Trophoblast cell (in vitro differentiated cells and primary cell): ENCODE data around the gene PROZ.

Experiments
- DNase-seq, 2 donors: peaks; one replicate each; pipeline ENCODE4 v3.0.0-alpha.2; 2016
- H2AFZ ChIP-seq: 2 replicates; pipeline ENCODE4 v1.6.1; 2013; ENCODE audit warnings: low read length, moderate library complexity, mild to moderate bottlenecking; ENCODE audit not compliant: insufficient read depth, poor library complexity
- H2AK5ac ChIP-seq: 2 replicates; pipeline ENCODE4 v1.6.1; 2013; ENCODE audit warnings: mild to moderate bottlenecking, low read length
- H2BK120ac ChIP-seq: 2 replicates; pipeline ENCODE4 v1.6.1; 2013; ENCODE audit warnings: low read length, mild to moderate bottlenecking, moderate library complexity; ENCODE audit not compliant: insufficient read depth, poor library complexity
- H2BK12ac ChIP-seq: 2 replicates; pipeline ENCODE4 v1.6.1; 2013; ENCODE audit warnings: mild to moderate bottlenecking, low read length, moderate library complexity
- H2BK5ac ChIP-seq: 2 replicates; pipeline ENCODE4 v1.6.1; 2013; ENCODE audit warnings: low read length, low read depth, moderate library complexity, mild to moderate bottlenecking; ENCODE audit not compliant: poor library complexity
- H3K14ac ChIP-seq: 2 replicates; pipeline ENCODE4 v1.6.1; 2013; ENCODE audit warnings: mild to moderate bottlenecking, low read length
- H3K18ac ChIP-seq: 2 replicates; pipeline ENCODE4 v1.6.1; 2013; ENCODE audit warnings: mild to moderate bottlenecking, low read length
- H3K23ac ChIP-seq: 2 replicates; pipeline ENCODE4 v1.6.1; 2013; ENCODE audit warnings: low read length
- H3K27ac ChIP-seq: 2 replicates; pipeline ENCODE4 v1.5.1; 2013; ENCODE audit warnings: low read depth, mild to moderate bottlenecking, inconsistent platforms, low read length, moderate library complexity
- H3K27me3 ChIP-seq: 2 replicates; pipeline ENCODE4 v1.6.1; 2013; ENCODE audit warnings: inconsistent platforms, mild to moderate bottlenecking, low read length, moderate library complexity; ENCODE audit not compliant: insufficient read depth
- H3K36me3 ChIP-seq, 2 experiments: 1 replicate in 1 of 2; 2 replicates in 1 of 2; pipeline ENCODE4 v1.6.1; 2013; ENCODE audit warnings: low read length in 2 of 2, mild to moderate bottlenecking in 2 of 2, moderate library complexity in 1 of 2; ENCODE audit not compliant: insufficient read depth in 2 of 2, control insufficient read depth in 1 of 2
- H3K4ac ChIP-seq: 2 replicates; pipeline ENCODE4 v1.6.1; 2013; ENCODE audit warnings: low read depth, mild to moderate bottlenecking, low read length, moderate library complexity
- H3K4me1 ChIP-seq, 2 experiments: 1 replicate in 1 of 2; 2 replicates in 1 of 2; pipeline ENCODE4 v1.6.1; 2013; ENCODE audit warnings: low read length in 2 of 2, mild to moderate bottlenecking in 2 of 2, moderate library complexity in 1 of 2; ENCODE audit not compliant: insufficient read depth in 2 of 2, control insufficient read depth in 1 of 2
- H3K4me2 ChIP-seq: 2 replicates; pipeline ENCODE4 v1.6.1; 2013; ENCODE audit warnings: inconsistent platforms, mild to moderate bottlenecking, low read length, moderate library complexity
- H3K4me3 ChIP-seq: 2 replicates; pipeline ENCODE4 v1.5.1; 2013; ENCODE audit warnings: mild to moderate bottlenecking, low read depth, low read length, inconsistent platforms
- H3K79me1 ChIP-seq: one replicate; pipeline ENCODE4 v1.6.1; 2013; ENCODE audit warnings: low read length
- H3K79me2 ChIP-seq: 2 replicates; pipeline ENCODE4 v1.6.1; 2013; ENCODE audit warnings: low read length, mild to moderate bottlenecking; ENCODE audit not compliant: control insufficient read depth, insufficient read depth, poor library complexity
- H3K9ac ChIP-seq: 2 replicates; pipeline ENCODE4 v1.6.1; 2013; ENCODE audit warnings: mild to moderate bottlenecking, low read length
- H3K9me3 ChIP-seq: 2 replicates; pipeline ENCODE4 v1.6.1; 2013; ENCODE audit warnings: low read depth, mild to moderate bottlenecking, control low read depth, inconsistent platforms, low read length; ENCODE audit not compliant: insufficient read depth
- H4K12ac ChIP-seq: 2 replicates; pipeline ENCODE4 v1.6.1; 2013; ENCODE audit warnings: low read depth, mild to moderate bottlenecking, low read length, moderate library complexity
- H4K8ac ChIP-seq: 2 replicates; pipeline ENCODE4 v1.6.1; 2013; ENCODE audit warnings: low read depth, mild to moderate bottlenecking, low read length, moderate library complexity
- H4K91ac ChIP-seq: one replicate; pipeline ENCODE4 v1.6.1; 2013; ENCODE audit warnings: low read depth, mild to moderate bottlenecking, low read length, moderate library complexity
- WGBS: extraction: QIAGEN DNeasy Blood & Tissue Kit; methylation state at CpG from one replicate; pipeline ENCODE4 v1.1.7; 2013; ENCODE audit warnings: missing lambda C conversion rate; ENCODE audit not compliant: insufficient read length, insufficient coverage; ENCODE audit errors: extremely low coverage; 5-methylcytosine and 5-hydroxymethylcytosine counted together

PROZ gene

GRCh38 chr13:113153810-113154748 is 4.4 kb upstream of the PROZ start:
- peaks cover 5% of the 10 kb centered on the region for H3K79me1 ChIP-seq
- no peak overlapping the region for H2BK12ac ChIP-seq
- peak; percentile 28 to 74 for DNase-seq
- peak overlapping the region; percentile 83 for H3K4me2 ChIP-seq
- no peak overlapping the region for H3K27ac ChIP-seq
- H3K23ac ChIP-seq: no peak overlapping the region
- H3K4me1 ChIP-seq: peaks cover 8 to 10% of the 10 kb centered on the region in 2 experiments
- no peak overlapping the region for H2AK5ac ChIP-seq
- no peak overlapping the region for H2BK5ac ChIP-seq
- H4K91ac ChIP-seq: no peak overlapping the region
- H2AFZ ChIP-seq: no peak overlapping the region
- H3K18ac ChIP-seq: no peak overlapping the region
- peaks cover 4% of the 10 kb centered on the region for H3K79me2 ChIP-seq
- peaks cover 13% of the 10 kb centered on the region for H3K27me3 ChIP-seq
- no peak overlapping the region for H3K4me3 ChIP-seq
- no peaks in the 10 kb centered on the region for H3K36me3 ChIP-seq
- no peak overlapping the region for H3K9ac ChIP-seq
- no peak overlapping the region for H3K4ac ChIP-seq
- H3K9me3 ChIP-seq: peaks cover 5% of the 10 kb centered on the region
- no CpG with 5 or more reads among the region's 76 CpGs for WGBS
- no peak overlapping the region for H4K12ac ChIP-seq
- H4K8ac ChIP-seq: no peak overlapping the region
- H3K14ac ChIP-seq: no peak overlapping the region
- H2BK120ac ChIP-seq: no peak overlapping the region

DNA sequence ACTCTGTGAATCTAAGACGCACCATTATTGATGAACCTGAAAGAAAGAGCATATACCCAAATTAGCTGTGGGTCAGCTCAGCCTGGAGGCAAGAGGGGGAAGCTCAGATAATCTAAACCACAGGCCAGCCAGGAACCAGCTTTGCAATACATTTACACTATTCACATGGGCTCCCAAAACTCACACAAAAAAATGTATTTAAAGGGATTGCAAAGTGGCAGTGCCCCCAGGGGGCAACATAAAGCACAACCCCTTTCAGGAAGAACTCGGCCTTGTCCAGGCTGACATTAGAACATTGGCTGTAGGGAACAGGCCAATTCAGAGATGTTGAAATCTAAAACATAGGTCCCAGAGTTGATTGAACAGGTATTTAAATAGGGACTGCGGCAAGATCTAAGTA is 3.2 kb upstream of the PROZ start:
- Histone ChIP-seq H3K9me3 (peaks cover 5% of the 10 kb centered on the region), H4K91ac (no peak overlapping the region), H3K79me1 (peaks cover 5% of the 10 kb centered on the region), H3K18ac (no peak overlapping the region), H2AFZ (no peak overlapping the region), H3K4ac (no peak overlapping the region), H3K27me3 (peaks cover 13% of the 10 kb centered on the region), H3K27ac (no peak overlapping the region), H2BK12ac (no peak overlapping the region), H4K8ac (no peak overlapping the region), H3K14ac (no peak overlapping the region), H2BK120ac (no peak overlapping the region), H3K36me3 (no peaks in the 10 kb centered on the region), H3K4me2 (no peak overlapping the region), H3K4me1 (peaks cover 8 to 10% of the 10 kb centered on the region in 2 experiments), H2BK5ac (no peak overlapping the region), H3K9ac (no peak overlapping the region), H4K12ac (no peak overlapping the region), H3K4me3 (no peak overlapping the region), H2AK5ac (no peak overlapping the region), H3K79me2 (peaks cover 4% of the 10 kb centered on the region), H3K23ac (no peak overlapping the region)
- WGBS: no CpG with 5 or more reads among the region's 3 CpGs
- DNase-seq: no peak

DNA sequence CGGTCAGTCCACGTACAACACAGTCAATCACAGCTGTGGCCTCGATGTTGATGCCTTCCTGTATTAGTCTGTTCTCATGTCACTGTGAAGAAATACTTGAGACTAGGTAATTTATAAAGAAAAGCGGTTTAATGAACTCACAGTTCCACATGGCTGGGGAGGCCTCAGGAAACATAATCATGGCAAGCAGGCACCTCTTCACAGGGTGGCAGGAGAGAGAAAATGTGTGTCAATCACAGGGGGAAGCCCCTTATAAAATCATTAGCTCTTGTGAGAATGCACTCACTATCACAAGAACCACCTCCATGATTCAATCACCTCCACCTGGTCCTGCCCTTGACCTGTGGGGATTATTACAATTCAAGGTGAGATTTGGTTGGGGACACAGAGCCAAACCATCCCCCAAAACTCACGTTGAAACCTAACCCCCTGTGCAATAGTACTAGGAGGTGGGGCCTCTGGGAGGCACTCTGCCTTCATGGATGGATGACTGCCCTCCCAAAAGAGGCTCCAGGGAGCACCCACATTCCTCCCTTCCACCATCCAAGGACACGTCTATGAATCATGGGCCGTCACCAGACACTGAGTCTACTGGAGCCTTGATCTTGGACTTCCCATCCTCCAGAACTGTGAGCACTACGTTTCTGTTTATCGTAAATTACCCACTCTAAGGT is 2.3 kb upstream of the PROZ start:
- Histone ChIP-seq H3K4me3 (no peak overlapping the region), H2AK5ac (no peak overlapping the region), H2BK12ac (no peak overlapping the region), H3K79me1 (peaks cover 5% of the 10 kb centered on the region), H3K23ac (no peak overlapping the region), H3K9me3 (peaks cover 5% of the 10 kb centered on the region), H2AFZ (no peak overlapping the region), H4K91ac (no peak overlapping the region), H4K8ac (no peak overlapping the region), H3K79me2 (peaks cover 4% of the 10 kb centered on the region), H3K27ac (no peak overlapping the region), H3K27me3 (peaks cover 11% of the 10 kb centered on the region), H3K4me1 (peaks cover 8 to 10% of the 10 kb centered on the region in 2 experiments), H3K4me2 (no peak overlapping the region), H4K12ac (no peak overlapping the region), H3K18ac (no peak overlapping the region), H2BK5ac (no peak overlapping the region), H3K9ac (no peak overlapping the region), H3K14ac (no peak overlapping the region), H3K4ac (no peak overlapping the region), H2BK120ac (no peak overlapping the region), H3K36me3 (no peaks in the 10 kb centered on the region)
- DNase-seq: no peak
- WGBS: no CpG with 5 or more reads among the region's 9 CpGs

DNA sequence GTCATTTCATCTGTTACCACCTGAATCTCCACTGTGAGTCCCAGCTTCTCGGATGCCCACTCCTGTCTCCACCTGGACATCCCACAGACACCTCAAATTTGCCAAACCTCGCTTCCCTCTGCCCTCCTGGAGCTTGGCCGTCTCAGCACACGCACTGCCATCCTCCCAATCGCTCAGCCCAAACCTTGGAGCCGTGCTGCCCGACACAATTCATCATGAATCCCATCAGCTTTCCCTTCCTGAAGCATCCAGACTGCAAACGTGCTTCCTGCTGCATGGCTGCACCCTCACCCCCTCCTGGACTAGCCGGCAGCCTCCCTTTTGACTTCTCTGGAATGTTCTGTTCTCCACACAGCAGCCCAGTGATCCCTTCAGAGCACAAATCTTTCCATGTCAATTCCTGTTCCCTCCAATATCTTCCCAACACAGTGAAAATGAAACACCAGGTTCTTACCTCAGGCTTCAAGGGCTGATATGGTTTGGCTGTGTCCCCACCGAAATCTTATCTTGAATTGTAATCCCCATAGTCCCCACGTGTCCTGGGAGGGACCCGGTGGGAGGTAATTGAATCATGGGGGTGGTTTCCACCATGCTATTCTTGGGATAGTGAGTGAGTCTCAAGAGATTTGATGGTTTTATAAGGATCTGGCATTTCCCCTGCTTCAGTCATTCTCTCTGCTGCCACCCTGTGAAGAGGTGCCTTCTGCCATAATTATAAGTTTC is 1.1 kb upstream of the PROZ start:
- H3K4ac ChIP-seq: no peak overlapping the region
- H3K79me2 ChIP-seq: peaks cover 4% of the 10 kb centered on the region
- no peak overlapping the region for H3K4me3 ChIP-seq
- no CpG with 5 or more reads among the region's 12 CpGs for WGBS
- H3K4me2 ChIP-seq: no peak overlapping the region
- H3K23ac ChIP-seq: no peak overlapping the region
- peaks cover 10% of the 10 kb centered on the region for H3K27me3 ChIP-seq
- no peak overlapping the region for H3K27ac ChIP-seq
- no peak for DNase-seq
- peaks cover 5% of the 10 kb centered on the region for H3K79me1 ChIP-seq
- H4K8ac ChIP-seq: no peak overlapping the region
- H2BK5ac ChIP-seq: no peak overlapping the region
- H2BK120ac ChIP-seq: no peak overlapping the region
- H2BK12ac ChIP-seq: no peak overlapping the region
- H4K12ac ChIP-seq: no peak overlapping the region
- peaks cover 5% of the 10 kb centered on the region for H3K9me3 ChIP-seq
- H3K36me3 ChIP-seq: no peaks in the 10 kb centered on the region
- no peak overlapping the region for H4K91ac ChIP-seq
- no peak overlapping the region for H3K14ac ChIP-seq
- no peak overlapping the region for H2AK5ac ChIP-seq
- peaks cover 8 to 10% of the 10 kb centered on the region in 2 experiments for H3K4me1 ChIP-seq
- H3K9ac ChIP-seq: no peak overlapping the region
- no peak overlapping the region for H2AFZ ChIP-seq
- no peak overlapping the region for H3K18ac ChIP-seq
